HG02798 (cell line): ENCODE data around the gene POLR3E.
"Not testable (repeated sequence)": the region's sequence is repeated elsewhere in the genome, so short reads cannot be mapped to it uniquely, and the experiment has no call there.

ENCODE experiments used
- ATAC-seq: cut with Tn5 transposase; IDR thresholded peaks from one replicate; pipeline ENCODE4 v1.9.1; 2021; ENCODE audit warnings: mild to moderate bottlenecking; ENCODE audit not compliant: unreplicated experiment, poor library complexity

The POLR3E gene

DNA sequence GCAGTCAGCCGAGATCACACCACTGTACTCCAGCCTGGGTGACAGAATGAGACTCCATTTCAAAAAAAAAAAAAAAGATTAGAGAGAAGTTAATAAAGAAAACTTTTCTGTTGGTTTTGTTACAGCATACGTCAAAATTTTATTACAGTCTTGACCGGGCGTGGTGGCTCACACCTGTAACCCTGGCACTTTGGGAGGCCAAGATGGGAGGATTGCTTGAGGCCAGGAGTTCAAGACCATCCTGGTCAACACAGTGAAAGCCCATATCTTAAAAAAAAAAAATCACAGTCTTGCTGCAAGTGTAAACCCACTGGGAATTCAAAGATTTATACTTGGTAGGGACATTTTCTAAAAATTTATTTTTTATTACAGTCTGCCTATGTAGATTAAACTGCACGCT is 6.2 kb upstream of the POLR3E start:
- no peak for ATAC-seq

- no peak for ATAC-seq
These were observed 5.3 kb upstream of the POLR3E start for GRCh38 chr16:22291860-22292318.

- no peak for ATAC-seq
These were observed 4.9 kb upstream of the POLR3E start for GRCh38 chr16:22292320-22292719.

- ATAC-seq = no peak
These were observed 3.8 kb upstream of the POLR3E start for GRCh38 chr16:22293137-22294106.

- no peak for ATAC-seq
These were observed 740 bp upstream of the POLR3E start for GRCh38 chr16:22296225-22297113.

DNA sequence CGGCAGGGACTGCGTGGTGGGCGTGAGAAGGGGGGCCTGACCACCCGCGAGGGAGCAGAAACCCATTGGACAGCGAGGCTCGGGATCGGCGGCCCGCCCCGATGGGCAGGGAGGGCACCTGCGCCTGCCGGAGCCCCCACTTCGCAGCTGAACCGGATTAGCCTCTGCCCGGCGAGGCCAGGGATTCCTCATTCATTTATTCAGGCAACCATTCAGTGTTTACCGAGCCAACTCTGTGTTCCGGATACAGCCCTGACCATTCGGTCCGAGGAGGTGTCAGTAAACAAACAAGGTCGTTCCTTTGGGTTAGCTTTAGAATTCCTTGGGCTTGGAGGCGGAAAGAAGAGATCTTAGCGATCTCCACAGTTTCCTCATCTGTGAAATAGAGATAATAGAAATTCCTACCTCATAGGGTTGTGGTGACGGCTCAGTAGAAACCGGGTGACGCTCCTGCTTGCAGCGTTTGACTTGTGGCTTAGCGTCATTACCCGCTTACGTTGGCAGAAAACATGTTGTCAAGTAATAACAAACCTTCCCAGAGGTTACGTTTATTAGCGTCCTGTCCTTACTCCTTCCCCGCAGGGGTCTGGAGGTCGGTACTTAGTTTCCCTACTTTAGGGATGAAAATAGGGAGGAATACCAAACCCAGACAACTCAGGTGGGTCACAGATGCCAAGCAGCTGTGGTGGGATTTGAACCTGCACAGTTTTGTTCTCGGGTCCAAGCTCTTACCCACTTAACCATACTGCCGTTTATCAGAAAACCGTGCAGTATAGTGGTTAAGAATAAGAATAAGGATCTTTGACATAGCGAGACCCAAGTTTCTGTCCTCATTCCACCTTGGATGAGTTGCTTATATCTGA is 893 bp downstream of the POLR3E start:
- peak; percentile 32 for ATAC-seq

DNA sequence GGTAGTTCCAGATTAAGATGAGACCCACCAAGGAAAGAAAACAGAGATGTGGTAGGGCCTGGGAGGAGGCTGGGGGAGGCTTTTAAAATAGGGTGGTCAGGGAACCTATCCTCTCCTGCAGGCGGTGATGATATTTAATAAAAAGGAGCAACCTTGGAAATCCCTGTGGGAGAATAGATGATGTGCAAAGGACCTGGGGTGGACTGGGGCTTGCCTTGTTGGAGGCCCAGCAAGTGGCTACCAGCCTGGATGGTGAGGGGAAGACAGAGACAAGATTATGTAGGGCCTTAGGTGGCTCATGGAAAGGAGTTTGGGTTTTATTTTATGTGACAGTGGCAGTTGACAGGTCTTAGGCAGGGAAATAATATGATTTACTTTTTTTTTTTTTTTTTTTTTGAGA is 1.8 kb downstream of the POLR3E start:
- no peak for ATAC-seq

GRCh38 chr16:22300427-22301071 is 3.3 kb downstream of the POLR3E start:
- ATAC-seq = no peak

DNA sequence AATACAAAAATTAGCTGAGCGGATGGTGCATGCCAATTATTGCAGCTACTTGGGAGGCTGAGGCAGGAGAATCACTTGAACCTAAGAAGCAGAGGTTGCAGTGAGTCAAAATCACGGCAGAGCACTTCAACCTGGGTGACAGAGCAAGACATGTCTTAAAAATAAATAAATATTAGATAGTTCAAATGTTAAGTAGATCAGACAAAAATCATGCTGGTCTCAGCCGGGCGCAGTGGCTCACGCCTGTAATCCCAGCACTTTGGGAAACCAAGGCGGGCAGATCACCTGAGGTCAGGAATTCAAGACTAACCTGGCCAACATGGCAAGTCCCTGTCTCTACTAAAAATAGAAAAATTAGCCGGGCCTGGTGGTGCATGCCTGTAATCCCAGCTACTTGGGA is 4.2 kb downstream of the POLR3E start:
- not testable (repeated sequence) for ATAC-seq

DNA sequence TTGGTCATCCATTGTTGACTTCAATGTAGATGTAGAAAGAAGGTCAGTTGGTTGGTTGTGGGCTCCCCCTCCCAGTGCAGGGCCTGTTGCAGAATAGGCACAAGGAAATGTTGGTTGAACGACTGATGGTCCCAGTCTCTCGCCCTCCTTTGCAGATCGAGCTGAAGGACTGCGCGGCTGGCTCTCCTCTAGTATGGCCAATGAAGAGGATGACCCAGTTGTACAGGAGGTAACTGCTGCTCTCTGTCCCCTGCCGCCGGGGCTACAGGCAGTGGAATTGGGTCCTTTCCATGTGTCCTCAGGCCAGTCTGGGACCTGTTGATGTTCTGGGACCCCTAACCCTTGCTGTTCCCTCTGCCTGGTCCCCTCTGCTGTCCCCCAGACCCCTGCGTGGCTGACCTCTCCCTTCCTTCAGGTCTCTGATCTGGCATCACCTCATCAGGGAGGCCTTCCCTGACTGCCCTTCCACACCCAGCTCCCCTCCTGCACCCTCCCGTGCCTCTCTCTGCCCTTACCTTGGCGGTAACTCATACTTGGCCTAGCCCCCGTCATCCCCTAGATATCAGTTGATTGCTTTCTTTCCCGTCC is 5.7 kb downstream of the POLR3E start:
- no peak for ATAC-seq

DNA sequence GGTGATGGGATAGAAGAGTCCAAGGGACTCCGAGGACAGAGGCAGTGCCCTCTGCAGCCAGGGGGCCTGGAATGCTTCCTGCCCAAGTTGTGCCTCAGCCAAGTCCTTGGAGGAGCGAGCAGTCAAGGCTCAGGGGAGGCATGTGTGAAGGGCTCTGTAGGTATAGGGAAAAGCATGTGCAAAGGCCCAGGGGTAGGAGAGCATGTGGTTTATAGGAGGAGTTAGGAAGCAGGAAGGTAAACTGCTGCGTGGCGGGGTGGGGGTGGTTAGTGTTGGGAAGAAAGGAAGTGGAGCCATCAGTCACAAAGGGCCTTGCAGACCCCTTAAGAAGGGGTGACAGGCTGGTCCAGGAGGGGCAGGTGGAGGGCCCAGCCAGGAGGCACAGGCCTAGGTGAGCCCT is 7.2 kb downstream of the POLR3E start:
- ATAC-seq = no peak

DNA sequence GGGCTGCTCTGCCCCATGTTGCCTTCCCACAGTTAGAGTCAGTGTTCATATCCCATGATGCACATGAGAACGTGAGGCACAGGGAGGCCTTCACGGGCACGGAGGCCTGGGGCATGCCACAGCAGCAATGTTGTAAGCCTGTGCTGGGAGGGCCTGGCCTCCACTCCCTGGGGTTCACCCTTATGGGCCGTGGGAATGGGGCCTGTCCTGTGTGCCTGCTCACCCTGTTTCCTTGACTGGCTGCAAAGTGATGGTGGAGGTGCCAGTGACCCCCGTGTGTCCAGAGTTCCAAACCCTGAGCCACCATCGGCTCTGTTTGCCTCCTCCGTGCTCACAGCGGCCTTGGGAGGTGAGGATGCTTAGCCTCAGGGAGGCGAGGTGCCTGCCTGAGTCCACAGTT is 9.6 kb downstream of the POLR3E start:
- ATAC-seq = no peak

DNA sequence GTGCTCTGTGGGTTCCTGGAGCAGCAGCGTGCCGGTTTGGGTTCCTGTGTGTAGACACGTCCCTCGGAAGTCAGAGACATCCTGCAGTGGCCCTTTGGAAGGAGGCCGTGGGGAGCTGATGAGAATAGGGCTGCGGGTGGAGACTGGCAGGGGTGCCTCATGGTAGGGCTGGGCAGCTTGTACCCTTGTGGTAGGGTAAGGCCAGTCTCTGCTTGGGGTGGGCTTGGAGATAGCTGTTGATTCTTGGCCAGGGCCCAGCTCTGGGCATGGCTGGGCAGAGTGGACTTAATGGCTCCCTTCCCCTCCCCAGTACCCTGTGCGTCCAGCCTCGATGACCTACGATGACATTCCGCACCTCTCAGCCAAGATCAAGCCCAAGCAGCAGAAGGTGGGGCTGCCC is 10.6 kb downstream of the POLR3E start:
- ATAC-seq = no peak

- ATAC-seq = no peak
These were observed 11.8 kb downstream of the POLR3E start for GRCh38 chr16:22308824-22309520.

GRCh38 chr16:22311520-22311919 is 14.3 kb downstream of the POLR3E start:
- ATAC-seq = no peak

DNA sequence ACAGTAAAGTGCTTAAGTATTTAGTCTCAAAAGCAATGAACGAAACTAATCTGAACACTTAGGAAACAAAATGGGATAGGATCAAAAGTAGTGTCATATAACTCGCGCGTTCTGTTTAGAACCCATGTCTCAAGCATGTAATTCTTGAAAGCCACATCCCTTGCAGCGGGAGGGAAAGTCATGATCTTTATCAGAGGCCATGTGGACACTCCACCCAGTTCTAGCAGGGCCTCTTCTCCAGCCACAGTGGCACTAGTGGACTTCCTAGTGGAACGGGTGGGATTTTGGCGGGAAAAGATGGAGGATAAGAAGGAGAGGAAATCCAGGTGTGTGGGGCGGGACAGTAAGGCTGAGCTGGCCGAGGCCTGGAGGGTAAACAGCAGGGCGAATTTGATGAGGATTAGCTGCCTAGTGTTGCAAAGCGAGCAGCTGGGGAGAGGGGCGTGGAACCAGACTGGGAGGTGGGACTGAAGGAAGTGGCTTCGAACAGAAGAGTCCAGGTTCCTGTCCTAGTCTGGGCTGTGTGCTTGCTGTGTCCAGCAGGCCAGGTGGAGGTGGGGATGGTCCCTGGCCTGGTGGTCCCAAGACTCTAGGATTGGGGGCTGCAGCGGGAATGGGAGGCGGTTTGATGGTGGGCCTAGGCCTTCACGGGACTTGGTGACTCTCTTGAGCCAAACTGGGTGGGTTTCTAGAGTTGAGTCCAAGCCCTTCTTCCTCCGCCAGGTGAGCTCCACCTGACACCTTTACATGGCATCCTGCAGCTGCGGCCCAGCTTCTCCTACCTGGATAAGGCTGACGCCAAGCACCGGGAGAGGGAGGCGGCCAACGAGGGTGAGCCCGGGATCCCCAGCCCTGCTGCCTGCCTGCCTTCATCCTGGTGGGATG is 15.9 kb downstream of the POLR3E start:
- no peak for ATAC-seq

GRCh38 chr16:22313876-22314470 is 16.8 kb downstream of the POLR3E start:
- no peak for ATAC-seq
